ENCODE data around the gene ZDHHC19. TPM values are rescaled to one million over a fixed set of nuclear protein-coding genes. Genes with fewer than 3 reads are reported as not detected.
"Not testable (repeated sequence)": the region's sequence is repeated elsewhere in the genome, so short reads cannot be mapped to it uniquely, and the experiment has no call there.

Gene ZDHHC19
- total and polyA plus RNA-seq, 7 donors, result 0.38 to 0.99 TPM; not detected in 5

- intact Hi-C loops (cut with DNase I), result no loop called here
- Histone ChIP-seq H3K27me3 (no peaks in the 10 kb centered on the region), H3K4me3 (no peak overlapping the region), H3K36me3 (peaks cover 5 to 47% (median 20%) of the 10 kb centered on the region in 4 donors), H3K9me3 (no peaks in the 10 kb centered on the region), H3K27ac (no peak overlapping the region), H3K4me1 (no peaks in the 10 kb centered on the region)
- 91 to 94% methylated on average over 16 of the region's 16 CpGs for WGBS, 2 donors
- TF ChIP-seq EP300 (IDR thresholded peaks at IDR 0.05), result no peak
- no peak for DNase-seq
Observed at GRCh38 chr3:196251918-196252317, 40.7 kb upstream of the ZDHHC19 start.

GRCh38 chr3:196246612-196247308 is 35.6 kb upstream of the ZDHHC19 start:
- Histone ChIP-seq H3K27me3 (no peaks in the 10 kb centered on the region), H3K4me1 (no peaks in the 10 kb centered on the region), H3K36me3 (peaks cover 0 to 46% (median 25%) of the 10 kb centered on the region in 4 donors), H3K4me3 (no peak overlapping the region), H3K27ac (no peak overlapping the region), H3K9me3 (no peaks in the 10 kb centered on the region)
- DNase-seq, result no peak
- TF ChIP-seq CTCF (IDR thresholded peaks at IDR 0.05), result no peak
- TF ChIP-seq POLR2A (IDR thresholded peaks at IDR 0.05), result no peak
- no peak for TF ChIP-seq EP300 (IDR thresholded peaks at IDR 0.05)
- TF ChIP-seq POLR2AphosphoS5 (IDR thresholded peaks at IDR 0.05), result no peak
- intact Hi-C loops (cut with DNase I), result no loop called here
- WGBS, 2 donors, result 90 to 91% methylated on average over 13 of the region's 13 CpGs

GRCh38 chr3:196244166-196244565 is 33.0 kb upstream of the ZDHHC19 start:
- H3K4me1 ChIP-seq; H3K4me3 ChIP-seq; intact Hi-C loops (cut with DNase I); DNase-seq; H3K9me3 ChIP-seq; H3K27ac ChIP-seq; H3K27me3 ChIP-seq: not testable (repeated sequence)
- WGBS, 2 donors, result 98% methylated on average over 34 of the region's 34 CpGs
- peaks cover 0 to 72% (median 32%) of the 10 kb centered on the region in 4 donors for H3K36me3 ChIP-seq

- peaks cover 10 to 76% (median 34%) of the 10 kb centered on the region in 4 donors for H3K36me3 ChIP-seq
- intact Hi-C loops (cut with DNase I), result no loop called here
Observed at GRCh38 chr3:196241704-196242103, 30.5 kb upstream of the ZDHHC19 start.

GRCh38 chr3:196240424-196240823 is 29.2 kb upstream of the ZDHHC19 start:
- Histone ChIP-seq H3K27me3 (no peaks in the 10 kb centered on the region), H3K4me1 (no peaks in the 10 kb centered on the region), H3K4me3 (no peak overlapping the region), H3K9me3 (no peaks in the 10 kb centered on the region), H3K27ac (no peak overlapping the region), H3K36me3 (peaks cover 10 to 64% (median 28%) of the 10 kb centered on the region in 4 donors)
- DNase-seq, result no peak
- 95 to 97% methylated on average over 4 of the region's 4 CpGs for WGBS, 2 donors
- intact Hi-C loops (cut with DNase I), result no loop called here
- no peak for TF ChIP-seq EP300 (IDR thresholded peaks at IDR 0.05)
- TF ChIP-seq CTCF (IDR thresholded peaks at IDR 0.05), result no peak

More at GRCh38 chr3:196241704-196242103, 30.5 kb upstream of the ZDHHC19 start:
- H3K4me3 ChIP-seq, result no peak overlapping the region
- H3K4me1 ChIP-seq, result no peaks in the 10 kb centered on the region
- DNase-seq, result no peak
- no peak overlapping the region for H3K27ac ChIP-seq
- TF ChIP-seq POLR2AphosphoS5 (IDR thresholded peaks at IDR 0.05) (no peak), EP300 (IDR thresholded peaks at IDR 0.05) (no peak), POLR2A (IDR thresholded peaks at IDR 0.05) (no peak), CTCF (IDR thresholded peaks at IDR 0.05) (no peak)
- H3K27me3 ChIP-seq, result no peaks in the 10 kb centered on the region
- 90% methylated on average over 8 of the region's 8 CpGs for WGBS, 2 donors
- no peaks in the 10 kb centered on the region for H3K9me3 ChIP-seq
